HG02610 (cell line): ENCODE results near the gene CAMK4.
"Not testable (repeated sequence)": the region's sequence is repeated elsewhere in the genome, so short reads cannot be mapped to it uniquely, and the experiment has no call there.

Experiments
- ATAC-seq: cut with Tn5 transposase; IDR thresholded peaks from one replicate; pipeline ENCODE4 v1.9.1; 2021; ENCODE audit warnings: mild to moderate bottlenecking, moderate library complexity; ENCODE audit not compliant: unreplicated experiment

The CAMK4 gene

DNA sequence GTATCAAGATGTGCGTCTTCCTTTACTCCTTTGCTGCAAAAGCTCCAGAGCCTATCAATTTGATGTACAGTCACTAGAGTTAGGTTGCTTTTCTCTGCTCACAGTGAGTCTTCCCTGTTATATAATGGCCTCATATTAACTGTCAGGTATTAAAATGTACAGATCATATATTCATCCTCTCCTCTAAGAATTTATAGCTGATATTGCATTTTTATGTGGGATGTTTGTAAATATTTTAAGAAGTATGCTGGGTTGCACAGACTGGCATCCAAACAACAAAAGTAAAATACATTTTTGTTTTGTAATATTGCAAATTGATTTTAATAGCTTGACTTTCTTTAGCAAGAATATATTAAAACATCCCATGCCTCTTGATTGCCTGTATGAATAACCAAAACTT lies 148.6 kb downstream of the CAMK4 start:
- ATAC-seq = no peak

GRCh38 chr5:111374380-111374779 lies 150.2 kb downstream of the CAMK4 start:
- no peak for ATAC-seq

- ATAC-seq = no peak
Measured at GRCh38 chr5:111375645-111376044, 151.5 kb downstream of the CAMK4 start.

- no peak for ATAC-seq
Measured at GRCh38 chr5:111377306-111377705, 153.1 kb downstream of the CAMK4 start.

DNA sequence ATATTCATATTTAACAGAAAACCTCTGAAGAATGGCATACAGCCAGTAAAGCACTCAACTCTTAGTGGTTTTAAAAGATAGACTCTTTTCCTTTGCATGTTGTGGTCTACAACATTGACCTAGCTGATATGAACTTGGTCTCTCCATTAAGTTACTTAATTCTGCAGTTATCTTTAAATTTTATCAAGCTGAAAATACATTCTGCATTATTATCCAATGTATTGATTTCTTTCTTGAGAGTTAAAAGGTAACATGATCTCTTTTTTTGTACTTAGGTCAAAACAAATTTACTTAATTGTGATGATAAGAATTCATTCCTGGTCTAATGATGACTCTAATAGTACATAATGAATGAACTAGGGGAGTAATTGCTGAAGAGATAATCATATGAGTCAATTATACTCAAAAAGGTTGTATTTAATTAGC lies 155.2 kb downstream of the CAMK4 start:
- ATAC-seq = no peak

DNA sequence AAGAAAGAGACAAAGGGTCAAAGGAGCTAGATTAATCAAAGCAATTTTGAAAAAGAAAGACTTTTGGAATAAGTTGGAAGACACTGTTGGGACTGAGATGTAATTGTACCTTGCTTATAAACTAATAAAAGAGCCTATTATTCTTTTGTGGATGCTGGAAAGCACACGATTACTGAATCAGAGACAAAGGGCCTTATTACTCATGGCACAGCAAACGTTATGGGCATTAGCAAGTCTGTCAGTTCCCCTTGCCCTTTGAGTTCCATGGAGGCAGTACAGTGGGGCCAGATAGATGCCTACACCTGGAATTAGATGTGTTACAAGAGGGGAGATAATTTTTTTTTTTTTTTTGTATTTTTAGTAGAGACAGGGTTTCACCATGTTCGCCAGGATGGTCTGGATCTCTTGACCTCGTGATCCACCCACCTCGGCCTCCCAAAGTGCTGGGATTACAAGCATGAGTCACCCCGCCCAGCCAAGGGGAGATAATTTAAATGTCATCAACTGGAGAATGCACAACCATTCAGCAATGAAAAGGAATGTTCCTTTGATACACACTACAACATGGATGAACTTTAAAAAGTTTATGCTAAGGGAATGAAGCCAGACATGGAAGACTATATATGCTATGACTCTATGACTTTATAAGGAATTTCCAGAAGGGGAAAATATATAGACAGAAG lies 159.2 kb downstream of the CAMK4 start:
- no peak for ATAC-seq

DNA sequence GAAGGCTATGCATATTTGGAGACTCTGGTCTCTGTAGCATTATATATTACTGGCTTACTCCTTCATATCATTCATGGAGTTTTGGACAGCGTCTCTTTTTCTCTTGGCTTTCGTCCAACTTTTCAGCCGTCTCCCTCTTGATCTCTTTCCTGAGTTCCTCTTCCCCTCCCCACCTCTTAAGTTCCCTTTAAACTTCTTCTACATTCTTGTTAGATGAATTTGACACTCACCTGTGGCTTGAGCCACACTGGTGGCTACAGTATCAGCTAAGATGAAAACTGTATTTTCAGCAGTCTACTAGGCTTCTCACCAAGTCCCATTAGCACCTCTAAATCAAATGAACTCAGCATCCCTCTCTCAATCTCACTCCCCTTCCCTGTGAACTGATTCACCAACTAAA lies 160.0 kb downstream of the CAMK4 start:
- no peak for ATAC-seq

DNA sequence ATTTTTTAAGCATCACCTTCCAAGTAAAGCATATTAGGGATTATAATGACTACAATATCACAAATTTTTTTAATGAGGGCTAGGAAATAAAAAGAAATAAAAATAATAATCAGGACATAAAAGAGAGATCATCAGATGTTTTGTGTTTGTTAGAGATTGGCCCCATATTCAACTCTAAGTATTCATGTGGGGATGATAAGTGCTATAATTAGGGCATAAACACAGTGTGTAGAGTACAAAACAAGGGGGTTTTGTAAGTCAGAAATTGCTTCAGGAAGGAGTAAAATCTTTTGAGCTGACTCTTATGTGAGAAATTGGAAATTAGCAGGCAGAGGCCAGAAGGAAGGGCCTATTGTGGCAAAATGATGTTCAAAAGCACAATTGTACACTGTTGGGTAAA lies 160.9 kb downstream of the CAMK4 start:
- no peak for ATAC-seq

- ATAC-seq = no peak
Measured at GRCh38 chr5:111385970-111386831, 162.0 kb downstream of the CAMK4 start.

DNA sequence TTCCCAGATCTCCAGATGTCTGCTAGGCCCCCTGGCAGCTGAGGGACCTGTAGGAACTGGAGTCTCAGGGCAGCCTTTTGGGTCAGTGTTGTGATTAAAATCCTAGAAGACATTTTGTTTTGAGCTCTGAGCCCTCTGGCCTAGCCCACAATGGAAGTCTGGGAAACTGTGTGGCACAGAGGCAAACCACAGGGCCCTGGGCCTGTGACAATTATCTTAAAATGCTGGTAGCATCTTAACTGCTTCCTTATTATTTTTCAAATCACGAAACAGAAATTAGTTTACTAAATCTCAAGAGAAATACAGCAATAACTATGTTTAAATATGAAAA lies 162.6 kb downstream of the CAMK4 start:
- ATAC-seq = no peak

GRCh38 chr5:111387361-111387760 lies 163.2 kb downstream of the CAMK4 start:
- no peak for ATAC-seq

DNA sequence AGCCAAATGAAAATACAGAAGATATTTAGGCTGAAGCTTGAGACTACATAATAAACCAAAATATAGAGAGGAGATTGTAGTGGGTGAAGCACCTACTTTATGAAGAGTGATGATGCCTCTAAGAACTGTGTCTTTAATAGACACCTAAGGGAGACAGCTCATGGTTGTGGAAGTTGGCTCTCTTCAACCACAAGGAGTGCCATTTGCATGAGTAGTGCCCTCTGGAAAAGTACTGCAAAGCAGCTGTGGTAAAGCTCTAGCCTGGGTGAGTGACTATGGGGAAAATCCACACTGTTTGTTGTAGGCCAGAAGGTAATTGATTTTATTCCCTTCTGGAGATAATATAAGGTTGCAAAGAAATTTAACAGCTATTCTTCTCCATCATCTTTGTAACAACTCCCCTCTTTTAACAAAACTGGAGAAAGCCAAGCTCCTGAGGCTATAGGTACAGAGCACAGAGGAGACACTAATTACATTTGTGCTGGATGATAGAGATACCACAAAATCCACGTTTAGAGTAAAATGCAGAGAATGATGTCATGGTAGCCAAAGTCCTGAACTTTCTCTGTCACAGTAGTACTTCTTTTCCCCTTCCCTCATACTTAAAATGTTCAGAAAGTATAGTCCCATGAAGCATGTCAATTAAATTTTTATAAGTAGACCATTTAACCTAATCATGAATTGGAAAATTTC lies 165.4 kb downstream of the CAMK4 start:
- peak; percentile 46 for ATAC-seq

DNA sequence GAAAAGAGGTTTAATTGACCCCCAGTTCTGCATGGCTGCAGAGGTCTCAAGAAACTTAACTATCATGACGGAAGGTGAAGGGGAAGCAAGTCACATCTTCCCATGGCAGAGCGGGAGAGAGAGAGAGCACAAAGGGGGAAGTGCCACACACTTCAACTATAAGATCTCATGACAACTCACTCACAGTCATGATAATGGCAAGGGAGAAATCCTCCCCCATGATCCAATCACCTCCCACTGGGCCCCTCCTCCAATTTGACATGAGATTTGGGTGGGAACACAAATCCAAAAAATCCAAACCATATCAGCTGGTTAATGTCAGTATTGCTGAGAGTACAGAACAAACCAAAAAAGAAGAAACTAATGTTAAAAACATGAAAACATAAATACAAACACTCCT lies 168.0 kb downstream of the CAMK4 start:
- ATAC-seq = no peak

- ATAC-seq = no peak
Measured at GRCh38 chr5:111394586-111394985, 170.4 kb downstream of the CAMK4 start.

DNA sequence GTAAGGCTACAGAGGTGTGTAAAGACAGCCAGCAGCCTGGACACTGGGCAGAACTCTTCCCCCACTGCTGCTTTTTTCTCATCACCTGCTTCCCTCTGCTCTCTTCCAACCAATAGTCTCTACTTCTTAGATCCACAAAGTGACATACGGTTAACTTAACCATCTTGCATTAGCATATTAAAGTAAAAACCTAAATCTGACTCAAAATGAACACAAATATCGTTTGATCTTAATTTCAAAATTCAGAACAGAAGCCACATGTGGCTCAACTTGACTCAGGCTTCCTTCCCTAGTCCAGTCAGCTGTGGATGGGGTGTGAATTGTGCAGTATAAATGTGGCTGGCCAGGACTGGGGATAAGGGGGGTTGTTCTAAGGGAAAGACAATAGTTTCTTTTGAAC lies 173.8 kb downstream of the CAMK4 start:
- peak; percentile 93 for ATAC-seq

DNA sequence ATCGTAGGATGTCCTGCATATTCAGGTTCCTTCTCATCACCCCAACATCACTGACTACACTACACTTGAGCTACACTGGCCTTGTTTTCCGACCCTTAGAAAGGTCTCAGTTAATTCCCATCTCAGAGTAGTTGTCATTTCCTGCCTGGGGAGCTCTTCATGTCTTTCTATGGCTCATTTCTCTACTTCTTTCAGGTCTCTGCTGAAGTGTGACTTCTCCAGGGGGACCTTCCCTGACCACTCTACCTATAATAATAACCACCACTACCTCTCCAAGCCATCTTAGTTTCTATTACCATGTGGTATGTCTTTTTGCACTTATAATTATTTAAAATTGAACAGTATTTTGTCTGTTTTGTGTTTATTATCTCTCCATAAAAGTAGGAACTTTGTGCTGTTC lies 174.9 kb downstream of the CAMK4 start:
- ATAC-seq = peak; percentile 36

GRCh38 chr5:111401906-111402305 lies 177.7 kb downstream of the CAMK4 start:
- ATAC-seq = no peak

DNA sequence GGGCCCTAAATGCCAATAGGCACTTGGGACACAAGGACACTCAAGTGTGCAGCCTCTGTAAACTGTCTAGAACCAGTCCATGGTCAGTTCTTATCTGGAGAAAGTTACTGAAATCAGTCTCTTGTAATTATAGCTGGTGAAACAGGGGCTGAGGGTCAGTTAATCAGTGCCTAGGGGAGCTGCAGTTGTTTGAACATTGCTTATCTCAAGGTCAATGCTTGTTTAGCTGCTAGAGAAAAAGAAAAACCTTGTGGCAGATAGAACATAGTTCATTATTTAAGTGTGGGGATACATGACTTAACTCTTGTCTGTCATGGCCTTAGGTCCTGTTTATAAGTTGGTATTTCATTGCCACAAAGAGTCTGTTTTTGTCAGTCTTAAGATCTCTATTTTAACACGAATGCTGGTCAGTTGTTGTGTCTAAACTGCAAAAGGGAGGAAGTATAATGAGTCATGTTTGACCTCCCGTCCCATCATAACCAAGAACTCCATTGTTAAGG lies 180.1 kb downstream of the CAMK4 start:
- ATAC-seq = no peak

GRCh38 chr5:111407562-111407961 lies 183.4 kb downstream of the CAMK4 start:
- ATAC-seq = no peak

DNA sequence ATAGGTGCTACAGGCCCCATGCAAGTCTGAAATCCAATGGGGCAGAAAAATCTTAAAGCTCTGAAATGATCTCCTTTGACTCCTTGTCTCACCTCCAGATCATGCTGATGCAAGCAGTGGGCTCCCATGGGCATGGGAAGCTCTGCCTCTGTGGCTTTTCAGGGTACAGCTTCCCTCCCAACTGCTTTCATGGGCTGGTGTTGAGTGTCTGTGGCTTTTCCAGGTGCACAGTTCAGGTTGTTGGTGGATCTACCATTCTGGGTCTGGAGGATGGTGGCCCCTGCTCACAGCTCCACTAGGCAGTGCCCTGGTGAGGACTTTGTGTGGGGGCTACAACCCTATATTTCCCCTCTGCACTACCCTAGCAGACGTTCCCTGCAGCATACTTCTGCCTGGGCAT lies 184.6 kb downstream of the CAMK4 start:
- no peak for ATAC-seq

DNA sequence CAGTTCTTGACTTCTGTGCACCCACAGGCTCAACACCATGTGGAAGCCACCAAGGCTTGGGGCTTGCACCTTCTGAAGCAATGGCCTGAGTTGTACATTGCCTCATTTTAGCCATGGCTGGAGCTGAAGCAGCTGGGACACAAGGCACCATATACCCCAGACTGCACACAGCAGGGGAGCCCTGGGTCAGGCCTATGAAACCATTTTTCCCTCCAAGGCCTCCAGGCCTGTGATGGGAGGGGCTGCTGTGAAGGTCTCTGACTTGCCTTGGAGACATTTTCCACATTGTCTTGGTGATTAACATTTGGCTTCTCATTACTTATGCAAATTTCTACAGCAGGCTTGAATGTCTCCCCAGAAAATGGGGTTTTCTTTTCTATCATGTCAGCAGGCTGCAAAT lies 185.1 kb downstream of the CAMK4 start:
- not testable (repeated sequence) for ATAC-seq

DNA sequence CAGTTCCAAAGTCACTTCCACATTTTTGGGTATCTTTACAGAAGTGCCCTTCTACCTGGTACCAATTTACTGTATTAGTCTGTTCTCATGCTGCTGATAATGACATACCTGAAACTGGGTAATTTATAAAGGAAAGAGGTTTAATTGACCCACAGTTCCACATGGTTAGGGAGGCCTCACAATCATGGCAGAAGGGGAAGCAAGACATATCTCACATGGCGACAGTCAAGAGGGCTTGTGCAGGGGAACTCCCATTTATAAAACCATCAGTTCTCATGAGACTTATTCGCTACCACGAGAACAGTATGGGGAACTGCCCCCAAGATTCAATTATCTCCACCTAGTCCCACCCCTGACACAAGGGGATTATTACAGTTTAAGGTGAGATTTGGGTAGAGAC lies 185.9 kb downstream of the CAMK4 start:
- not testable (repeated sequence) for ATAC-seq
